NCI-H2107 treated with DMSO at 0.1 percent for 48 hours (cell line): ENCODE measurements around the gene ASB5.
A peak's percentile ranks its signal among the peaks of the same experiment; 100 is the strongest.
"Not testable (repeated sequence)": the region's sequence is repeated elsewhere in the genome, so short reads cannot be mapped to it uniquely, and the experiment has no call there.

ENCODE experiments used
- DNase-seq: peaks from one replicate; lab custom pipeline; 2025; ENCODE audit not compliant: unreplicated experiment; lab: John Stamatoyannopoulos, UW

The ASB5 gene

GRCh38 chr4:176279560-176279959 lies 10.5 kb upstream of the ASB5 start:
- not testable (repeated sequence) for DNase-seq

- no peak for DNase-seq
Measured at GRCh38 chr4:176277162-176277904, 8.3 kb upstream of the ASB5 start.

- no peak for DNase-seq
Measured at GRCh38 chr4:176276710-176277109, 7.7 kb upstream of the ASB5 start.

- DNase-seq, result no peak
Measured at GRCh38 chr4:176274441-176274840, 5.4 kb upstream of the ASB5 start.

DNA sequence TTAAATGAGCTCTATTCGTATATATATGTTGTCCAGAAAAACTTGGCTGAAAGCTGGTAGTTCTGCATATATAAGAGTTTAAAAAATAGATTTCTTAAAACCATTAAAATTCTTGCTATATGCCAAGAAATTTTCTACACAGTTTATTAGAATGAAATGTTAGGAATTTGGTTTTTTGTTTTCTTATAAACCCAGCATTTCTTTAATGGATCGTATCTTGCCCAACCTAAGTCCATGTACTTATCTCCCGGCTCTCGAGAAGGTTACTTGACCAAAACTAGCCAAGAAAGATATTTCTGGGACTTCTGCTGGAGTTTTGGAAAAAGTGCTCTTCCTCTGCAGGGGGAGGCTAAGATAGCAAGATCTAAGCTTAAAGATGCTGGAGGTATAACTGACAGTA lies 4.7 kb upstream of the ASB5 start:
- DNase-seq, result no peak

GRCh38 chr4:176272799-176273198 lies 3.8 kb upstream of the ASB5 start:
- DNase-seq, result no peak

- no peak for DNase-seq
Measured at GRCh38 chr4:176271749-176272148, 2.7 kb upstream of the ASB5 start.

DNA sequence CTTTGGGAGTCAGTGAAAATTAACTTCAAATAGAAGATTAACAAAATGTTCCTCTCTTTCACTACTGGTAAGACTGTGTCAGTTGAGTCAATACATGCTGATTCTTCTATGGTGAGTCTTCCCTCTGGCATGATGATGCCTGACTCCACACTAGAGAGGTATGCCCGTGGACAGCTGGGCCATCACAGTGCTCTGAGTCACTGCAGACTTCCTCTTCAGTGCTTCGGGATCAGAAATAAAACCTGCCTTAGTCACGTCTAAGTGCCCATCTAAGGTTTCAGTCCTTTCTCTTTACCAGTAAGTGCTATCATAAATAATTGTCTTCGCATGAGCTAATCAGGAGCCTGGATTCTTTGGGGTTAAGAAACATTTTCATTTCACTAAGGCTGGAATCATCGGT lies 1.6 kb upstream of the ASB5 start:
- peak; percentile 65 for DNase-seq

GRCh38 chr4:176266026-176266425 lies 3.0 kb downstream of the ASB5 start:
- no peak for DNase-seq

- DNase-seq, result no peak
Measured at GRCh38 chr4:176262243-176262642, 6.8 kb downstream of the ASB5 start.

DNA sequence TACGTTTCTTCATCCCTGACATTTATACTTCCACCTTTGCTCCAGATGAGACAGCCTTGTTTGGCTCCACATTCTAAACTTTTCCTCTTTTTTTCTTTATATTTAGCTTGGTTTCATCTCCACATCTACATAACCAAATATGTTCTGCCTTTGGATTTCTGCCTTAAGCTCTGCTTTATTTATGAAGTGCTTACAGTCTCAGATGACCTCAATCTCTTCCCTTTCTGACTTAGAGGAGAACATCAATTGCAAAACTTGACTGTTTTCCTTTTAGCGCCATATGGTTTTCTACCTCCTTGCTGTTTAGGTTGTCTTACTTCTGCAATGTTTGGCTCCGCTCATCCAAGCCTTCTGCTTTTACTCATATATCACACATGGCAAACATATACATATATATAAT lies 7.5 kb downstream of the ASB5 start:
- DNase-seq, result no peak

GRCh38 chr4:176261018-176261417 lies 8.0 kb downstream of the ASB5 start:
- DNase-seq, result no peak

DNA sequence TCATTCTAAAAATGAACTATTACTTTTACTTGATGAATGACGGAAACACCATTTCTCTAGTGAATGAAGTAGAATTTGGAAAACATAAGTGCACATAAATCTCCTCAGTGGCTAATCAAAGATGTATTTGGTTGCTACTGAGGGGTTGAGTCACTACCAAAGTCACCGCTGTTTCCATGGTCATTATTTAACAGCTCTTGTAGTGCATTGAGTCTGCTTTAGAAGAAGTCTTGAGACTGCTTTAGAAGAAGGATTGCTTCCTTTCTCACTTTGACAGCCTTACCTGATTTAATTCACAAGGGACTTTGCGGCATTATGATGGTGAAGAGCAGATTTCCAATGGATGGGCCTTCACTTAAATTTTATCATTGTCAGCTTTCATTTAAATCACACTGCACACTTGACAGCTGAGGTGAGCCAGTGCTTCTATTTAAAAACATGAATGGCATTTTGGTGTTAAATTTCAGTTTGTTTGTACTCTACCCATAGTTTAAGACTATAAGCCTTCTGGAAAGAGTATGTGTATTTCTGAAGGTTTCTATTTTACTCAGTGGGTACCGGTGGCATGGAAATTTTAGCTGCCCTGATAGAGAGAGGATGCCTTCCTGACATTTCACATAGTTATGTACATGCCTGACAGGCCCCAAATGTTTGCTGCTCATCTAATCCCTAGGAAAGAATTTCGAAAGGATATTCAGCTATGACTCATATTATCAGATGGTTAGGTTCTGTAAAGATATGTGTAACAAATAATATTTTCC lies 9.5 kb downstream of the ASB5 start:
- no peak for DNase-seq

DNA sequence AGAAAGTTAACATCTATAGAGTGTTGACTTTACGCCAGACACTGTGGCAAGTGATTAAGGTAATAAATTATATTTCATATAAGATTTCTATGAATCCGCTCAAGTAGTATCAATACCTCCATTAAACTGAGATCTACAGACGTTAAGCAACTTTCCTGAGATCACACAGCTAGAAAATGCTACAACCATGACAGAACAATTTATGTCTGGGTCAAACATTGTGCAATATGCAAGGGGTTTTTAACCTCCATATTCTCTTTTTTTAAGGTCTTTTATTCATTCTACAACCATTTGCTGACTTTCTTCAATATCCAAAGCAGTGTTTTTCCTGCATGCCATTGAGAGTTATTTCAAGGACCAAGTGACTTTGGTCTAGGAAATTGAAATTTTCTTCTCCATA lies 10.9 kb downstream of the ASB5 start:
- DNase-seq, result no peak

DNA sequence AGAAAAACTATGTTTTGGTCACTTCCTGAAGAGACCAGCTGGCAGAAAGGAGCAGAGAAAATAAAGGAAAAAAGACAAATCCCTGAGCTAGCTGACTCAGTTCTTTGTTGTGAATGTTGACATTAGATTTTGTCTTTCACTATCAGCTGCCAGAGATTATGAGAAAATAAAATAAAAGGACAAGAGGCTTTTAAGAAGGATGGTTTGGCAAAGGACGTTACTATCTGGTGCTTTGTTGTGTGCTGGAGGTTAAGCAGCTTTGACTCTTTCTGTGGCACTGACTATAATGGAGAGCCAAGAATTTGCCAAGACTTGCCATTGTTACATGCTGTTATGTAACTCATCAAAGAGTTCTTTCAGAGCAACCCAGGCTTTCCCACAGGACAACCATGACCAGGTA lies 12.1 kb downstream of the ASB5 start:
- DNase-seq, result no peak

GRCh38 chr4:176242764-176243347 lies 26.2 kb downstream of the ASB5 start:
- no peak for DNase-seq

GRCh38 chr4:176241703-176242102 lies 27.3 kb downstream of the ASB5 start:
- DNase-seq, result no peak

DNA sequence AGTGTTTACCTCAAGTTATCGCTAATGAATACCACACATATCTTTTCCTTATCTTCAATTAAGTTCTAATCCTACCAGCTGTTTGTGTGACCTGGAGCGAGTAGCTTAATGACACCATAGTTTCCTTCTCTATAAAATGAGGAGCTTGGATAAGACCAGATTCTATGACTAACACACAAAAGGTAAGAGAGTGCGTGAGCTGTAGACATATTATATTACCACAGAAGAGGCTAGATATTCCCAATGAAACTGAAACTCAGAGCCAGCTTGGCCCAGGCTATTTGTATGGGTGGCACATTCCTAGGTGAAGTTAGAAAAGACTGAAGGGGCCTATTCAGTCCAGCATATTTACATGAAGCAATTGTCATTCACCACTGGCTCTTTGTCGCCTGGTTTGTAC lies 30.2 kb downstream of the ASB5 start:
- peak; percentile 13 for DNase-seq

GRCh38 chr4:176238157-176238610 lies 30.8 kb downstream of the ASB5 start:
- DNase-seq, result no peak

DNA sequence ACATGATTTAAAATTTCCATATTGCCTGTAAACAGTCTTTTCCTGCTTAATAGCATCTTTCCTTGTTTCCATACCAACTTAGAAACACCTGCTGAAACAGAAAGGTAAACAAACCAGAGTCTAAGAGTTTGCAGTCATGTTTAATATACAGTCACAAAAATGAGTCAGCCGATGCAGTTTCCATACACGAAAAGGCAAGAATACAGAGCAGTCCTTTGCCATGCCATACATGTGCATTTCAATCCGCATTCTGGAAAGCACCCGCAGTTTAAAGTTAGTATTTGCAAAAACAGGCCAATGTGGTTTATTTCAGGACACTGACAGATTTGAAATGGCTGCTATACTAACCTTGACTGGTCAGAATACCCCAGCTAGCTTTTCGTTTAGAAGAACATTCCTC lies 32.1 kb downstream of the ASB5 start:
- no peak for DNase-seq

GRCh38 chr4:176230836-176231235 lies 38.2 kb downstream of the ASB5 start:
- DNase-seq, result no peak

DNA sequence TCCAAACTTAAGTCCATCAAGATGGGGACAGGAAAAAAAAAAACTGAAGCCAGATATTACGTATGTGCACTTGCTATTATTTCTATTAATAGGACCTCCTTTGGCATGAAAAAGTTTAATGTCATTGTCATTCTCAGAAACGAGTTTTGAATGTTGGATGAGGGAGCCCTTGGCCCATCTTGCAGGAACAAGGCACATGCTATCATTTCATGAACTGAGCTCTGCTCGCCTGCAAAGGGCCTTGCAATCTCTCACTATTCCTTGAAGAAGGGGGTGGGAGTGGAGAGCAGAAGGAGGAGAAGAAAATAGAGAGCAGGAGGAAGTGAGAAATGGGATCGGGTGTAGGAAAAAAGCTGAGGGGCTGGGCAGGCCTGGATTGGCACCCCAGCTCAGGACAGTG lies 39.4 kb downstream of the ASB5 start:
- no peak for DNase-seq
